Muscle of leg (tissue), 11 donors: ENCODE measurements around the gene RAB15. TPM values are rescaled to one million over a fixed set of nuclear protein-coding genes. Genes with fewer than 3 reads are reported as not detected.

Experiments used
- DNase-seq: peaks from one replicate; pipeline ENCODE4 v3.0.0; 2013
- H3K27ac ChIP-seq: one replicate; pipeline ENCODE4 v1.5.1; 2013; ENCODE audit warnings: mild to moderate bottlenecking, low read length, control low read depth
- H3K27me3 ChIP-seq: one replicate; pipeline ENCODE4 v1.6.1; 2013; ENCODE audit warnings: low read length; ENCODE audit not compliant: control insufficient read depth, insufficient read depth
- H3K36me3 ChIP-seq: one replicate; pipeline ENCODE4 v1.6.1; 2013; ENCODE audit warnings: low read length; ENCODE audit not compliant: control insufficient read depth, insufficient read depth
- H3K4me1 ChIP-seq: one replicate; pipeline ENCODE4 v1.6.1; 2013; ENCODE audit warnings: low read length; ENCODE audit not compliant: control insufficient read depth, insufficient read depth
- H3K4me3 ChIP-seq: one replicate; pipeline ENCODE4 v1.5.1; 2013; ENCODE audit warnings: low read length, control low read depth
- H3K9me3 ChIP-seq: replicated peaks from 2 replicates; pipeline ENCODE4 v1.6.1; 2013; ENCODE audit warnings: low read depth, low read length; ENCODE audit not compliant: control insufficient read depth
- WGBS: methylation state at CpG from one replicate; pipeline ENCODE4 v1.1.5; 2013; ENCODE audit warnings: missing lambda C conversion rate; ENCODE audit not compliant: insufficient coverage; 5-methylcytosine and 5-hydroxymethylcytosine counted together
- polyA plus RNA-seq, 8 donors: library from polyadenylated mRNA; unstranded; fragments of 120-200 nt; gene quantifications; one replicate each; pipeline versions ENCODE4 v1.2.1 to v1.2.3, GENCODE V29; 2013; ENCODE audit warnings: inconsistent platforms in 1 of 8, low replicate concordance in 1 of 8; ENCODE audit not compliant: insufficient read length in 8 of 8, insufficient read depth in 1 of 8
- total RNA-seq: library from RNA; stranded (reverse); fragments of 120-200 nt; gene quantifications from one replicate; pipeline ENCODE4 v1.2.4, GENCODE V29; 2013

The RAB15 gene
- total and polyA plus RNA-seq, 9 donors = 15.7 to 31.8 (median 23.9) TPM

GRCh38 chr14:64958201-64958600, 13.9 kb downstream of the RAB15 start:
- peaks cover 17% of the 10 kb centered on the region for H3K4me1 ChIP-seq
- H3K27me3 ChIP-seq = no peaks in the 10 kb centered on the region
- H3K4me3 ChIP-seq = no peak overlapping the region
- WGBS = 80% methylated on average over 1 of the region's 2 CpGs
- peaks cover 13% of the 10 kb centered on the region for H3K36me3 ChIP-seq
- no peaks in the 10 kb centered on the region for H3K9me3 ChIP-seq
- H3K27ac ChIP-seq = no peak overlapping the region
- no peak for DNase-seq

- H3K27me3 ChIP-seq = no peaks in the 10 kb centered on the region
- no peak overlapping the region for H3K4me3 ChIP-seq
- peaks cover 20% of the 10 kb centered on the region for H3K4me1 ChIP-seq
- whole genome bisulfite sequencing = 100% methylated on average over 1 of the region's 8 CpGs
- peaks cover 16% of the 10 kb centered on the region for H3K36me3 ChIP-seq
- DNase-seq = no peak
- no peak overlapping the region for H3K27ac ChIP-seq
- no peaks in the 10 kb centered on the region for H3K9me3 ChIP-seq
Measured at GRCh38 chr14:64956697-64957406, 15.3 kb downstream of the RAB15 start.

- Histone ChIP-seq H3K4me1 (peaks cover 7% of the 10 kb centered on the region), H3K9me3 (no peaks in the 10 kb centered on the region), H3K27ac (no peak overlapping the region), H3K36me3 (peaks cover 27% of the 10 kb centered on the region), H3K27me3 (no peaks in the 10 kb centered on the region), H3K4me3 (no peak overlapping the region)
- DNase-seq = no peak
- WGBS = 52% methylated on average over 6 of the region's 6 CpGs
Measured at GRCh38 chr14:64955297-64955696, 16.8 kb downstream of the RAB15 start.

GRCh38 chr14:64954491-64955240, 17.5 kb downstream of the RAB15 start:
- no peaks in the 10 kb centered on the region for H3K9me3 ChIP-seq
- H3K4me1 ChIP-seq = peaks cover 4% of the 10 kb centered on the region
- WGBS = no CpG with 5 or more reads among the region's 9 CpGs
- no peaks in the 10 kb centered on the region for H3K27me3 ChIP-seq
- no peak overlapping the region for H3K4me3 ChIP-seq
- no peak overlapping the region for H3K27ac ChIP-seq
- H3K36me3 ChIP-seq = peaks cover 32% of the 10 kb centered on the region
- DNase-seq = no peak

DNA sequence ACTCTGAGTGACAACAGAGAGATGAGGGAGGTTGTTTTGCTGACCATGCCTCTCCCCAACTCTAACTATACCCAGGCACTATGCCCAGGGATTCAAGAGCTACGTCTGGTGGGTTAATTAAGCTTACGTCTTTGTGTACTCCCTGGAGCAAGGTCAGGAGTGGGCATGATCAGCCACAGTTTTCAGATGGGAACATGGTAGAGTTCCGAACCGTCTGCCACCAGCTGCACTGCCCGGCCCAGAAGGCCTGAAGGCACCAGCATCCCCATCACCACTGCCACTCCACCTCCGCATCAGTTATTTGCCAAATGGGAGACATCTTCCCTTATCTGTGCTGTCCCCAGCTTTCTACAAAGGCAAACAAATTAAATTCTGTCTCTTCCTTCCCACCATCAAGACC, 18.5 kb downstream of the RAB15 start:
- H3K9me3 ChIP-seq = no peaks in the 10 kb centered on the region
- no peaks in the 10 kb centered on the region for H3K27me3 ChIP-seq
- H3K4me3 ChIP-seq = no peak overlapping the region
- DNase-seq = no peak
- H3K36me3 ChIP-seq = peaks cover 36% of the 10 kb centered on the region
- 86% methylated on average over 2 of the region's 6 CpGs for WGBS
- H3K4me1 ChIP-seq = peaks cover 4% of the 10 kb centered on the region
- no peak overlapping the region for H3K27ac ChIP-seq

DNA sequence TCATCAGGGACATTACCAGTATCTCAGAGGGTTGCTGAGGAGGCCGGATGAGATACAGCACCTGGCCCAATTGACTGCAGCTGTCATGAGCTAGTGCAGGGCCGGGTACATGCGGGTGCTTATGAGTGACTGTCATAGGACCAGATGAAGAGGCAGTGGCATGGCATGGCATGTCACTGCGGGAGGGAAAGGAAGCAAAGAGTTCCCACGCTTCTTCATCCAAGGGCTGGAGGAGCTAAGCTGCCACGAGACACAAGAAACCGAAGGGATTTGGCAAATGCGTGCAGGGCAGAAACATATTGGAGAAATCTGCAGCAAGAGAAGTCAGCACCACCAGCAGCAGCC, 18.9 kb downstream of the RAB15 start:
- peaks cover 36% of the 10 kb centered on the region for H3K36me3 ChIP-seq
- DNase-seq = no peak
- H3K4me1 ChIP-seq = peaks cover 4% of the 10 kb centered on the region
- WGBS = 90% methylated on average over 8 of the region's 8 CpGs
- no peaks in the 10 kb centered on the region for H3K9me3 ChIP-seq
- no peaks in the 10 kb centered on the region for H3K27me3 ChIP-seq
- no peak overlapping the region for H3K27ac ChIP-seq
- no peak overlapping the region for H3K4me3 ChIP-seq

DNA sequence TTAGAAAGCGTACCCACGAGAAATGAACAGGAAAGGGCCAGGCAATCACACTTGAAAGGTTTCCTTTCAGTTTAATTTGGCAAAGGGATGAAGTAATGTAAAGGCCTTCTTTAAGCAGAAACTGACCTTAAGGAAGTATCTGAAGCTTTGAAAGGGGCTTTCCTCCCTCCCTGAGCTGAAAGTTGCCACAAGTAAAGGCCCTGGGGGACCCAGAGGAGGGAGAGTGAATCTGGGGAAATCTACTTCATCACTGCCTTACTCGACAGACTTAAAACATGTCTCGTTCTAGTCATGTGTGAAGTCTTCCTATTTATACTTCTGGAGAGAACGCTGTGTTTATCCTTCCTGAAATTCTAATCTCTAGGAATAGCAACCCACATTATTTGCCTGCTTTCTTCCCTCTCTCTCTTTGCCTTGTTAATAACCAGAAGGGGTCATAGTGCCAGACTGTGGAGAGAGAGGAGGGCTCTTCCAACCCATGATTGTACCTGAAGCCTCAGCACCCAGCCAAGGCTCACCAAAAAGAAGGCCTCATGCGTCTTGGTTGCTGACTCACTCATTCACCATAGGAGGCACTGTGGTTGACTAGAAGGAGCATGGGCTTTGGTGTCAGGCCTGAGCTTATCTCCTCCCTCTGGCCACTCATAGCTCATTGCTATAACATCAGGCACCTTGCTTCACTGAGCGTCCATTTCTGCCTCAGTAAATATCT, 19.4 kb downstream of the RAB15 start:
- Histone ChIP-seq H3K9me3 (no peaks in the 10 kb centered on the region), H3K36me3 (peaks cover 41% of the 10 kb centered on the region), H3K4me1 (peaks cover 4% of the 10 kb centered on the region), H3K27ac (no peak overlapping the region), H3K27me3 (no peaks in the 10 kb centered on the region), H3K4me3 (no peak overlapping the region)
- DNase-seq = no peak
- WGBS = 100% methylated on average over 1 of the region's 7 CpGs

DNA sequence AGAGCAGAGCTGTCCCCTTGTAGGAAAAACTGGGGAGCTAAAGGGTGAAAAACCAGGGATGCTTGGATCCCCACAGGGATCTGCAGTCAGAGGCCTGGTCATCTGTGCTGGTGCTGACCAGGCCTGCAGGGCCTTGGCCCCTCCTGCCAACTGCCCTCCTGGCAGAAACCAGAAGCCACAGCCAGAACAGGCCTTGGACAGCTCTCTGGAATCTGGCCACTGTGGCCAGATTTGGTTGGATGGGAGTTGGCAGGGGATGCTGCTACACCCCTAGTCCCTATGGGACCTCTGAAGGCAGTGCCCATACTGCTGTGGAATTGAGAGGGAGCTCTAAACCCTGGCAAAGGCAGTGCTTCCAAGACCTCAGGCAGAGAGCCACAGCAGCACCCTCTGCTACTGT, 20.4 kb downstream of the RAB15 start:
- no peaks in the 10 kb centered on the region for H3K27me3 ChIP-seq
- H3K27ac ChIP-seq = no peak overlapping the region
- no peak overlapping the region for H3K4me3 ChIP-seq
- H3K4me1 ChIP-seq = peaks cover 4% of the 10 kb centered on the region
- no peaks in the 10 kb centered on the region for H3K9me3 ChIP-seq
- DNase-seq = no peak
- H3K36me3 ChIP-seq = peaks cover 47% of the 10 kb centered on the region

DNA sequence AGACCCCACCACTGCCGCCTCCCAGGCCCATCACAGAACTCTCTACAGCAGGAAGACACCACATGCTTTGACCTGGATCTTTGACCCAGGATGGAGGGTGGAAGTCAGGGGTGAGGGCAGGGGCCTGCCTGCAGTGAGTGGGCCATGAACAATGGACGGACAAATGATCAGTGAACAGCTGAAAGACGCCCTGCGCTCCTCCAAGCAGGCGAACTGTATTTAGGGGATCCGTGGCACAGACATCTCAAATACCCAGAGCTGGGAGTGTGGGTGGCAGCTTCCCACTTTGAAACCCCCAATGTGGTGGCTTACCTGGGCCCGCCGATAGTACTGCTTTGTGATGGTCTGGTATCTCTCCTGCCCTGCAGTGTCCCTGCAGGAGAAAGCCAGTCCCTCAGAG, 20.8 kb downstream of the RAB15 start:
- Histone ChIP-seq H3K27me3 (no peaks in the 10 kb centered on the region), H3K27ac (no peak overlapping the region), H3K36me3 (peaks cover 44% of the 10 kb centered on the region), H3K4me3 (no peak overlapping the region), H3K9me3 (no peaks in the 10 kb centered on the region), H3K4me1 (peaks cover 4% of the 10 kb centered on the region)
- DNase-seq = no peak
- 90% methylated on average over 7 of the region's 8 CpGs for WGBS

- peaks cover 4% of the 10 kb centered on the region for H3K4me1 ChIP-seq
- 93% methylated on average over 2 of the region's 8 CpGs for WGBS
- H3K36me3 ChIP-seq = peaks cover 44% of the 10 kb centered on the region
- H3K4me3 ChIP-seq = no peak overlapping the region
- H3K27me3 ChIP-seq = no peaks in the 10 kb centered on the region
- no peak for DNase-seq
- no peak overlapping the region for H3K27ac ChIP-seq
- H3K9me3 ChIP-seq = no peaks in the 10 kb centered on the region
Measured at GRCh38 chr14:64950889-64951288, 21.2 kb downstream of the RAB15 start.
